GM19395 (cell line): Measurements from ENCODE around the gene SUGCT.

Experiments
- ATAC-seq: cut with Tn5 transposase; IDR thresholded peaks from one replicate; pipeline ENCODE4 v1.9.1; 2021; ENCODE audit warnings: mild to moderate bottlenecking, moderate library complexity; ENCODE audit not compliant: unreplicated experiment

Gene SUGCT

GRCh38 chr7:40755438-40755837 lies 620.6 kb downstream of the SUGCT start:
- ATAC-seq: no peak

DNA sequence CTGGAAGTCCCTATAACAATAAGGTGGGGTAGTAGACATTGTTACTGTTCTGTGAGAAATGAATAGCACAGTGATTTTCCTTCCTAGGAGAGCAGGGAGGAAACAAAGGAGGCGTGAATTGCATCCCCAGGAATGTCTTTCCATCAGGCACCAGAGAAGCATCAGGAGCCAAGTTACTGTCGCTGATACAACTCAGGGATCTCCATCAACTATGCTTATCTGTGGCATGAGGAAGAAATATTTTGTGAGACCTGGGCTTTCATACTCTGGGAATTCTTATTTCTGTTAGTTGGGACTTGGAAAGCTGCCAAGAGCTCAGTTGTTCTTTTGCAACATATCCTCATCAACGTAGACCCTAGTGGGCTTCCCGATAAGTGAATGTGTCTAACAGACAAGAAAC lies 622.3 kb downstream of the SUGCT start:
- no peak for ATAC-seq

DNA sequence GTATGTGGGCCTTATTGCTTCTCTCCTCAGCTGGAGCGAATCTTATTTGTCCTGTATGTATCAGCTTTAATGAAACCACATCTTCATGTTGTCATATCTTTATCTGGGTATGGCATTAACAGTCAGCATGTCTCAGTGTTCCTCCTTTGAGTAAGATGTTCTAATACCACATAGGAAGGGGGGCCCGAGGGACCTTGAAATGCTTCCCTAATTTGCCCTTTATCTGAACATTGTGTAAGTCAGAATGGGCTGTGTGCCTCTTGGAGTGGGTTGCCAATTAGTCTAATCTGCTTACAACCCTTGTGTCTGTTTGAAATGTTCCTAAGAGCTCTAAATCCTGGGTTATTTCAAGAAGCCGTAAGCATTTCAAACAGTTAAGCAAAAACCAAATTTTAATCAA lies 623.8 kb downstream of the SUGCT start:
- no peak for ATAC-seq

DNA sequence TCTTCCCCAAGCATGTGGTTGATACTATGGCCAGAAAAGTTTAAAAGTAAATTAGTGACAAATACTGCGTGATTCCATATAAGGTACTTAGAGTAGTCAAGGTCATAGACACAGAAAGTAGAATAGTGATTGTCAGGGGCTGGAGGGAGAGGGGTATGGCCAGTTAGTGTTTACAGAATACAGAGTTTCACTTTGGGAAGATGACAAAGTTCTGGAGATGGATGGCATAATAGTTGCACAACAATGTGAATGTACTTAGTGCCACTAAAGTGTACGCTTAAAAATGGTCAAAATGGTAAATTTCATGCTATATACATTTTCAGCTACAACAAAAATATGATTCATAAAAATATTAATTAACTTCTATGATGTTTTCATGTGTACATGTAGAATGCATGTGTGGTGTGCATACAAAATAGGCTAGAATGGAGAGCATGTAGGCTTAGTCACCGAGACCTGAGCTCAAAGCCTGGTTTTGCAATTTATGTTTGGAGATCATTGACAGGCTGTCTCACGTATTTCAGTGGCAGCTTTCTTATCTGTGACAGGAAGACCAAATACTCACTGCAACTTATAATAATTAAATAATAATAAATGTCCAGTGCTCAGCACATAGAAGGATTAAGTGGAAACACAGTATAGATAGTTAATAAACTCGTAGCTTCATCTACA lies 625.6 kb downstream of the SUGCT start:
- ATAC-seq: no peak

- ATAC-seq: no peak
These were observed 626.2 kb downstream of the SUGCT start for GRCh38 chr7:40760987-40761386.

DNA sequence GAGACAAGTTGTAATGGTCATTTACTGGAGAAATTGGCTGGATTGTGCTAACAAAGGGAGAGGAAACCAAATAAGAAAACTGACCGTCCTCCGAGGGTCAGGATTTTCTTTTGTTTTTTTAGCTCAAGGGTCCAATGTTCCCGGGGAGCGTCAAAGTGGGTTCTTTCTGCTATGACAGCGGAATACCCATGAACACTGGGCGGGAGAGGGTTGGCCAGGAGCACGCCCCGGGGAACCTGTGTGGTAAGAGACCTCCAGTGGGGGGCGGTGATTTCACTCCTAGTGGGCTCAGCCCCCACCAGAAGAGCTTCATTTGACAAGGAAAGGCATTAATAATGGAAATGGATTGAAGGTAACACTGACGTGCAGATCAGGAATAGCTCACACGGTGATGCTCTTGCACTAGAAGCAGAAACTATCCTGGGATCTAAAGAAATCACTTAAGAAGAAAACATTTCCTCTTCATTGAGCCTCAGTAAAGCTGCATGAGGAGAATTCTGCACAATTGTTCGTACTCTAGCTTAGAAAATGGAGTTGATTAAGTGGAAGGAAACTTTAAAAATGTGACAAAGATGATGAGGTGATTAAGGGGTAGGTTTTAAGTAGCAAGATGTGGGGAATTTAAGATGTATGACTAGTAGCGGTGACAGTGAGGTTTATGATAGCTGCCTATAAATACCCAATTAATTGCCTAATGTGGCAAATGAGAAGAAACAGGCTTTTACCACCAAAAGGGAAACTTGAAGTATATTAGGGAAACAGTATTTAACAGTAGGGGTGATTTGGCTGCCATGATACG lies 627.2 kb downstream of the SUGCT start:
- ATAC-seq: no peak

DNA sequence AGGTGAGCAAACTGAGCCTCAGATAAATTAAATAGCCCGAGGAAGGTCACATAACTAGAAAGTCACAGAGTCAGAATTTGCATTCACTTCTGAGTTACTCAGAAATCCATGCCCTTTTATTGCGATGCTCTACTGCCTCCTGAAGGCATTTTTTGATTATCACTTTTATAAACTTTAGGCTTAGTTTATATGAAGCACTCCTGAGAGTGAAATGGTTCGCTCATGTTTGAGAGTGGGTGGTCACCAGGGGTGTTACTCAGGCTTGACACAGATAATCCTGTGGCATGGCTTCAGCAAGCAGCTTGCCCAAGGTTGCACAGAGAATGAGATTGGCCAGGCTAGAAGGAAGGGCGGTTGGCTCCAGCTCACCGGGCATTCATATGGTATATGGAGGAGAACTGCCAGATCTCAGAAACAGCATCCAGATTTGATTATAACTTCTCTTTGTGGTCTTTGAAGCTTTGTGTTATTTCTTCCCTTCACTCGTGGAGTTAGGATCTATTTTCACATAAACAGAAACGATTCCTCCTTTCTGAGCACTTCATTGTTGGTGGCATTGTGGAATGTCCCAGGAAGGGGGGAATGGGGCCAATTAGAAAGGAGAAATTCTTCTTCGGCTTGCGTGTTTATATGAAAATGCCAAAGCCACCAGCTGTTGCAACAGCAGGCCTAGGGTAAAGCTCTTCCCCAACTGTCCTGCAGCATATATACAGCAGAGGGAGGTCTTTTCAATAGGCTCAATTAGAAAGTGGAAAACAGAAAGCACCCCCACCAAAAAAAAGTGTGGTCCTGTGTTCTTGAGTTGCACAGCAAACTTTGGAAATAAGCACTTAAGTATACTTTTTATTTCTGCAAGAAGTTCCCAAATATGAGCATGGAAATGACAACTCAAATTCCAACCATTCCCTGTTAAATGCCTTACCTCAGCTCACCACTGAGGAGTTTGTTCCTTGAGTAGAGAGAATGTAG lies 628.8 kb downstream of the SUGCT start:
- ATAC-seq: no peak

- no peak for ATAC-seq
These were observed 630.8 kb downstream of the SUGCT start for GRCh38 chr7:40765639-40766038.

GRCh38 chr7:40772096-40772495 lies 637.3 kb downstream of the SUGCT start:
- ATAC-seq: no peak

DNA sequence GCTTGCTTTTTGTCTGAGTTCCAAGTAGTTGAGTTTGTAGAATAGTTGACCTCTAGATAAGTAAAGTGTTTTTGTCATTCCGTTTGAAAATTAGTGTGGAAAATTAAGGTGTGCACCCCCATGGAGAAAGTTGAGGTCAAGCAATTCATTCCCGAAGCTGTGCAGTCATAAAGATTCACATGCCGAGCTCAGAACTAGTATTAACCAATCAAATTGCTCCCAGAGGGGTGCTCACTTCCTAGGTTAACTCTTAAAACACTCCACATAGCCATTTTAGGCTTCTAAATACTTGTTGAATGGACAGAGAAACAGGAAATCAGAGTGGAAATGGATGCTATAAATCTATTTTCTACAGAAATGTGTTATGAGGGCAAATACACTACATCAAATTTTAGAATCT lies 638.9 kb downstream of the SUGCT start:
- no peak for ATAC-seq

DNA sequence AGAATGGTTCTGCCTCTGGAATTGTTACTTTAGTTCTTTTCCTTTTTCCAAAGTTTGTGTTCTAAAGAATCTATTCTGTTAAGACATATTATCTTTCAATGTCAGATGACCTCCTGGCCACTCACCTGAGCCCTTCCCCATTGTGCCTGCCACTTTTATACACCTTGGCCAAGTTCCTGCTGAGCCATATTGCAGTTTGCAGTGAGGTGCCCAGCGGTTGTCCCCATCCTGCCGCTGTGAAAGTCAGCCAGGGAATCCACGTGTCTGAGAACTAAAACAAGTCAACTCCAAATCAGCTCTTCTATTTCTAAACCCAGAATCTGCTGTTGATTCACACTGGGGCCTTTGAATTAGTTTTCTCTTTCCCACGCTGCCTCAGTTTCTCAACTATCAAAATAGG lies 641.1 kb downstream of the SUGCT start:
- no peak for ATAC-seq

- no peak for ATAC-seq
These were observed 643.0 kb downstream of the SUGCT start for GRCh38 chr7:40777730-40778312.

GRCh38 chr7:40780460-40780859 lies 645.7 kb downstream of the SUGCT start:
- ATAC-seq: no peak

- no peak for ATAC-seq
These were observed 648.0 kb downstream of the SUGCT start for GRCh38 chr7:40782836-40783235.

- no peak for ATAC-seq
These were observed 649.4 kb downstream of the SUGCT start for GRCh38 chr7:40784176-40784575.

GRCh38 chr7:40786909-40787308 lies 652.1 kb downstream of the SUGCT start:
- ATAC-seq: no peak

DNA sequence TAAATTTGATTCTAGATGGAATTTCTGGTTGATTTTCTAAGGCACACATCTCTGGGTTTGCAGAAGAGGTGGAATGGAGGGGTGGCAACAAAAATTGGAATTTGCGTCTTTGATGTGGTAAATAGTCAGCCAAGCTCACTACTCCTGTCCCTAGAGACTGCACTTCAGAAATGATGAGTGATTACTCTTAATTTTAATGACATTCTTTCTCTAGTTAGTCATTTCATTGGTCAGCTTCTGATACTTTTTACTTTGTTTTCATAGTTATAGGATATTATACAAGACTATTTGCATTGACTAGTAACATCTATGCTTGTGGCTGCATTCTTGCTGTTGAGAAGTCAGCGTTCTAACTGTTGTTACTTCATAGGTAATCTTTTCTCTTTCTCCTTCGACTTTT lies 658.3 kb downstream of the SUGCT start:
- no peak for ATAC-seq

DNA sequence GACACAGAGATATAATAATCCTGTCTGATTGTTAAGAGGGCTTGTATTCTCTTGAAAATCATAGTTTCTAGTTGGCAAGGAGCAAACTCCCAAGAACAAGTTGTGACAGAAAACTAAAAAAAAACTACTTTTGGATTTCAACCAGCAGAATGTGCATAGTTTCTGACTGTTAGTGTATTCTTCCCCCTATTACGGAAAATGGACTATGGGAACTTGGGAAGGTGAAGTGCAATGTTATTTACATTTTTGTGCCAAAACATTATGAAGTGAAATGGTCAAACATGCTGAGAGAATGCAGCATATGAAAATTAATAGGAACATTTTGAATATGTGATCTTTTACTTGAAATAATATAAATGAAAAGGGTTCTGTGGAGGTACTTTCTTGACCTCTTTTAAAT lies 660.8 kb downstream of the SUGCT start:
- ATAC-seq: no peak

- no peak for ATAC-seq
These were observed 661.9 kb downstream of the SUGCT start for GRCh38 chr7:40796723-40797122.

GRCh38 chr7:40798613-40799012 lies 663.8 kb downstream of the SUGCT start:
- ATAC-seq: no peak
